ENCODE results near the gene HEATR1.

HEATR1 gene

GRCh38 chr1:236553370-236553769 is 50.9 kb downstream of the HEATR1 start:
- H3K9me3 ChIP-seq (ENCODE audit: control insufficient read depth, insufficient read depth, low read length): no peaks in the 10 kb centered on the region
- H3K27ac ChIP-seq (ENCODE audit: low read depth, low read length): no peak overlapping the region
- TF ChIP-seq EZH2phosphoT487 (IDR thresholded peaks at IDR 0.05; ENCODE audit: borderline replicate concordance, low read length): no peak
- TF ChIP-seq CTCF (IDR thresholded peaks at IDR 0.05; ENCODE audit: low read depth, low read length, poor library complexity, severe bottlenecking): no peak
- no peaks in the 10 kb centered on the region for H3F3A ChIP-seq (ENCODE audit: control insufficient read depth, insufficient read depth)
- H3K27me3 ChIP-seq (ENCODE audit: control insufficient read depth, low read length): no peaks in the 10 kb centered on the region
- no peak overlapping the region for H3K4me3 ChIP-seq (ENCODE audit: low read length)
- H3K36me3 ChIP-seq (ENCODE audit: control insufficient read depth, low read length): peaks cover 94% of the 10 kb centered on the region
- H3K4me2 ChIP-seq (ENCODE audit: low read length): no peak overlapping the region
- H4K20me1 ChIP-seq (ENCODE audit: control insufficient read depth, insufficient read depth, low read depth, low read length): peaks cover 3% of the 10 kb centered on the region; the same call in 1 of the 2 replicates
- H3K9me2 ChIP-seq (replicated peaks; ENCODE audit: control insufficient read depth, low read length): no peaks in the 10 kb centered on the region
- no peaks in the 10 kb centered on the region for H3K4me1 ChIP-seq (ENCODE audit: control insufficient read depth, low read length)
- H3K79me2 ChIP-seq (ENCODE audit: control insufficient read depth, low read length): no peaks in the 10 kb centered on the region

- Histone ChIP-seq H3K36me3 (ENCODE audit: control insufficient read depth, low read length) (peaks cover 94% of the 10 kb centered on the region), H3K4me2 (ENCODE audit: low read length) (no peak overlapping the region), H3K4me3 (ENCODE audit: low read length) (no peak overlapping the region), H3K27ac (ENCODE audit: low read depth, low read length) (no peak overlapping the region), H3K9me2 (replicated peaks; ENCODE audit: control insufficient read depth, low read length) (no peaks in the 10 kb centered on the region), H3K9me3 (ENCODE audit: control insufficient read depth, insufficient read depth, low read length) (no peaks in the 10 kb centered on the region), H3K4me1 (ENCODE audit: control insufficient read depth, low read length) (no peaks in the 10 kb centered on the region), H3K79me2 (ENCODE audit: control insufficient read depth, low read length) (no peaks in the 10 kb centered on the region), H4K20me1 (ENCODE audit: control insufficient read depth, insufficient read depth, low read depth, low read length) (peaks cover 3% of the 10 kb centered on the region; the same call in 1 of the 2 replicates), H3F3A (ENCODE audit: control insufficient read depth, insufficient read depth) (no peaks in the 10 kb centered on the region), H3K27me3 (ENCODE audit: control insufficient read depth, low read length) (no peaks in the 10 kb centered on the region)
- TF ChIP-seq EZH2phosphoT487 (IDR thresholded peaks at IDR 0.05; ENCODE audit: borderline replicate concordance, low read length) (no peak), CTCF (IDR thresholded peaks at IDR 0.05; ENCODE audit: low read depth, low read length, poor library complexity, severe bottlenecking) (no peak)
Observed at GRCh38 chr1:236552901-236553300, 51.4 kb downstream of the HEATR1 start.

- TF ChIP-seq EZH2phosphoT487 (IDR thresholded peaks at IDR 0.05; ENCODE audit: borderline replicate concordance, low read length) (no peak), CTCF (IDR thresholded peaks at IDR 0.05; ENCODE audit: low read depth, low read length, poor library complexity, severe bottlenecking) (no peak)
- Histone ChIP-seq H3K27me3 (ENCODE audit: control insufficient read depth, low read length) (no peaks in the 10 kb centered on the region), H3K4me2 (ENCODE audit: low read length) (no peak overlapping the region), H3K27ac (ENCODE audit: low read depth, low read length) (no peak overlapping the region), H3K4me3 (ENCODE audit: low read length) (no peak overlapping the region), H3K4me1 (ENCODE audit: control insufficient read depth, low read length) (no peaks in the 10 kb centered on the region), H3K36me3 (ENCODE audit: control insufficient read depth, low read length) (peaks cover 95% of the 10 kb centered on the region), H3K9me2 (replicated peaks; ENCODE audit: control insufficient read depth, low read length) (no peaks in the 10 kb centered on the region), H3F3A (ENCODE audit: control insufficient read depth, insufficient read depth) (no peaks in the 10 kb centered on the region), H4K20me1 (ENCODE audit: control insufficient read depth, insufficient read depth, low read depth, low read length) (peaks cover 3% of the 10 kb centered on the region; the same call in 1 of the 2 replicates), H3K9me3 (ENCODE audit: control insufficient read depth, insufficient read depth, low read length) (no peaks in the 10 kb centered on the region), H3K79me2 (ENCODE audit: control insufficient read depth, low read length) (no peaks in the 10 kb centered on the region)
Observed at GRCh38 chr1:236552096-236552495, 52.2 kb downstream of the HEATR1 start.
